Neural progenitor cell (in vitro differentiated cells): ENCODE measurements around the gene SERINC5.

ENCODE experiments used
- CTCF ChIP-seq: fragments of 200-600 bp; sonication (generic); IDR thresholded peaks from 2 replicates; pipeline ENCODE4 v1.5.1; 2017; ENCODE audit warnings: antibody characterized with exemption, mild to moderate bottlenecking
- EZH2 ChIP-seq: fragments of 200-600 bp; sonication (generic); IDR thresholded peaks from 2 replicates; pipeline ENCODE4 v1.6.1; 2017; ENCODE audit warnings: antibody characterized with exemption, mild to moderate bottlenecking, moderate library complexity
- EZH2phosphoT487 ChIP-seq: fragments of 200-600 bp; sonication (generic); IDR thresholded peaks from 2 replicates; pipeline ENCODE4 v1.6.1; 2017; ENCODE audit warnings: antibody characterized with exemption

GRCh38 chr5:80069918-80070318 lies 185.9 kb downstream of the SERINC5 start:
- TF ChIP-seq CTCF: no peak
- TF ChIP-seq EZH2: no peak
- TF ChIP-seq EZH2phosphoT487: no peak
